Chondrocyte (in vitro differentiated cells): Measurements from ENCODE around the gene TMBIM6. TPM values are rescaled to one million over a fixed set of nuclear protein-coding genes. Genes with fewer than 3 reads are reported as not detected.

Source experiments
- DNase-seq: peaks from one replicate; pipeline ENCODE4 v3.0.0; 2021; ENCODE audit warnings: mixed read lengths, low spot score
- H3K27ac Mint-ChIP-seq: one replicate; pipeline ENCODE4 v1.8.0; 2021; ENCODE audit warnings: mild to moderate bottlenecking, moderate library complexity, mixed read lengths; ENCODE audit not compliant: unreplicated experiment
- H3K27me3 Mint-ChIP-seq: 2 replicates; pipeline ENCODE4 v1.8.0; 2021; ENCODE audit warnings: low read depth, mixed read lengths
- H3K36me3 Mint-ChIP-seq: 2 replicates; pipeline ENCODE4 v1.8.0; 2021; ENCODE audit warnings: low read depth, mixed read lengths
- H3K4me1 Mint-ChIP-seq: 2 replicates; pipeline ENCODE4 v1.8.0; 2021; ENCODE audit warnings: low read depth, mild to moderate bottlenecking, mixed read lengths
- H3K4me3 Mint-ChIP-seq: one replicate; pipeline ENCODE4 v1.8.0; 2021; ENCODE audit warnings: mild to moderate bottlenecking, moderate library complexity, mixed read lengths; ENCODE audit not compliant: unreplicated experiment
- H3K9me3 Mint-ChIP-seq: 2 replicates; pipeline ENCODE4 v1.8.0; 2021; ENCODE audit warnings: low read depth, mixed read lengths
- total RNA-seq: library from RNA; stranded (reverse); gene quantifications from 3 replicates; pipeline ENCODE4 v1.2.1, GENCODE V29; 2021
- TF ChIP-seq, protein P1 (sequence below): fragments of 200-600 bp; sonication (generic); IDR thresholded peaks from 2 replicates; pipeline ENCODE4 v1.5.0; 2021; ENCODE audit warnings: antibody characterized with exemption, mild to moderate bottlenecking, moderate library complexity

The TMBIM6 gene
- total RNA-seq, 1 donor from 2014 or later: 344 TPM

DNA sequence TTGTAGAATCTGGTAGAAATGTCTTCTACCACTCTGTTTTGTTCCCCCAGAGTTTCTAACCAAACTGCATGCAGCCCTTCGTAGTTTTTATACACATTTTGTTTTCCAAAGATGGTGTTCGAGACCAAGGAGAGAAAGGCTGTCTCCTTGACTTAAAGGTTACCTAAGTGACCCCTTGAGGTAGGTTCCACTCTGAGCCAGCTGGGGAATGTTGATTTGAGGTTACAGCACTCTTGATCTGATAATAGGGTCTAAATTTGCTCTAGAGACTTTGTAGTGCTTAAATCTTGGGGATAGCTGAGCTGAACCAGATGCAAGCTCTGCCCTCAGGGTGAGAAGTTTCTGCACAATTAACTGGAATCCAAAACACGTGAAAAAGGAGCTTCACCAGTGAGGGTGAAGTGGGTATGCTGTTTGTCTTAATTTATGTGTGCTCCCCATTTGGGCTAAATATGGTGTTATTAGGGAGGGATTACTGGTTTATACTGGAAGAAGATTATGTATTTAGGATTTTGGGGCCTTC lies 3.1 kb downstream of the TMBIM6 start:
- Mint-ChIP-seq H3K4me3 (peak overlapping the region; percentile 8), H3K9me3 (no peaks in the 10 kb centered on the region), H3K27ac (peak overlapping the region; percentile 27), H3K36me3 (no peaks in the 10 kb centered on the region), H3K27me3 (no peaks in the 10 kb centered on the region), H3K4me1 (peaks cover 58% of the 10 kb centered on the region)
- no peak for DNase-seq
- TF ChIP-seq, protein P1, sequence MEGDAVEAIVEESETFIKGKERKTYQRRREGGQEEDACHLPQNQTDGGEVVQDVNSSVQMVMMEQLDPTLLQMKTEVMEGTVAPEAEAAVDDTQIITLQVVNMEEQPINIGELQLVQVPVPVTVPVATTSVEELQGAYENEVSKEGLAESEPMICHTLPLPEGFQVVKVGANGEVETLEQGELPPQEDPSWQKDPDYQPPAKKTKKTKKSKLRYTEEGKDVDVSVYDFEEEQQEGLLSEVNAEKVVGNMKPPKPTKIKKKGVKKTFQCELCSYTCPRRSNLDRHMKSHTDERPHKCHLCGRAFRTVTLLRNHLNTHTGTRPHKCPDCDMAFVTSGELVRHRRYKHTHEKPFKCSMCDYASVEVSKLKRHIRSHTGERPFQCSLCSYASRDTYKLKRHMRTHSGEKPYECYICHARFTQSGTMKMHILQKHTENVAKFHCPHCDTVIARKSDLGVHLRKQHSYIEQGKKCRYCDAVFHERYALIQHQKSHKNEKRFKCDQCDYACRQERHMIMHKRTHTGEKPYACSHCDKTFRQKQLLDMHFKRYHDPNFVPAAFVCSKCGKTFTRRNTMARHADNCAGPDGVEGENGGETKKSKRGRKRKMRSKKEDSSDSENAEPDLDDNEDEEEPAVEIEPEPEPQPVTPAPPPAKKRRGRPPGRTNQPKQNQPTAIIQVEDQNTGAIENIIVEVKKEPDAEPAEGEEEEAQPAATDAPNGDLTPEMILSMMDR: no peak

DNA sequence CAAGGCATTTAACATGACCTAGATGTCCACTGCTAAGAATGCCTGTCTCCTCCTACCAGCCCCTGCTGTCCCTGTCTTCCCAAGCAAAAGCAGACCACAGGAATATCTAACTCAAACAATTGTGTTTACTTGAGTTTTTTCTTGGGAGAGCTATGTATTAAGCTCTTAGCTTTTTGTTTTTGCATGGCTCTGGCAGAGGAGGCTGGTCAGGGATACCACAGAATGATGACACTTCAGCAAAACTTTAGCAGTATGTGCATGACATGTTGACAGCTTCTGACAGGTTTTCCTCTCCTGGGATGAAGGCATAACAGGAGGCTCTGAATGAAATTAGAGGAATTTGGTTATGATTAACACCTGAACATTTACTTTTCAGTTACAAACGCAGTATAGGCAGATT lies 6.9 kb downstream of the TMBIM6 start:
- Mint-ChIP-seq H3K27me3 (no peaks in the 10 kb centered on the region), H3K4me1 (peaks cover 70% of the 10 kb centered on the region), H3K27ac (peak overlapping the region; percentile 83), H3K4me3 (no peak overlapping the region), H3K36me3 (peaks cover 5% of the 10 kb centered on the region), H3K9me3 (no peaks in the 10 kb centered on the region)
- no peak for DNase-seq
- TF ChIP-seq, protein P1: no peak

DNA sequence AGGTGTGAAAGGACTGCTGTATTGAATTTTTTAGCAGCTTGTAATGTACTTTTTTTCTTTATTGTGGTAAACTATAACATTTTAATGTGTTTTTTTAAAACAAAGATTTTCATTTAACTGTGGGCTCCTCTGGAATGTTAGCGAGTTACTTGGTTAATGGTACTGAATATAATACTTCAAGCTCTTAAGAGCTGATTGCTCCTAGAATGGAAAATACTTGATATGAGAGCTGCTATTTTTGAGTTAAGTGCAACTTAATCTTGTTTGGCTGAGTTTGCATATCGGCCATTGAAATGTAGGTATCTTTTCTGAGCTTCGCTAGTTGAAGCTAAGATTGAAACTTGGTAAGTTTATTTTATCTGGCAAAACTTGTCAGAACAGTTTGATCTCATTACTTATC lies 7.4 kb downstream of the TMBIM6 start:
- no peak overlapping the region for H3K4me3 Mint-ChIP-seq
- peaks cover 10% of the 10 kb centered on the region for H3K36me3 Mint-ChIP-seq
- TF ChIP-seq, protein P1: no peak
- H3K9me3 Mint-ChIP-seq: no peaks in the 10 kb centered on the region
- peaks cover 70% of the 10 kb centered on the region for H3K4me1 Mint-ChIP-seq
- DNase-seq: no peak
- H3K27me3 Mint-ChIP-seq: no peaks in the 10 kb centered on the region
- H3K27ac Mint-ChIP-seq: peak overlapping the region; percentile 83

DNA sequence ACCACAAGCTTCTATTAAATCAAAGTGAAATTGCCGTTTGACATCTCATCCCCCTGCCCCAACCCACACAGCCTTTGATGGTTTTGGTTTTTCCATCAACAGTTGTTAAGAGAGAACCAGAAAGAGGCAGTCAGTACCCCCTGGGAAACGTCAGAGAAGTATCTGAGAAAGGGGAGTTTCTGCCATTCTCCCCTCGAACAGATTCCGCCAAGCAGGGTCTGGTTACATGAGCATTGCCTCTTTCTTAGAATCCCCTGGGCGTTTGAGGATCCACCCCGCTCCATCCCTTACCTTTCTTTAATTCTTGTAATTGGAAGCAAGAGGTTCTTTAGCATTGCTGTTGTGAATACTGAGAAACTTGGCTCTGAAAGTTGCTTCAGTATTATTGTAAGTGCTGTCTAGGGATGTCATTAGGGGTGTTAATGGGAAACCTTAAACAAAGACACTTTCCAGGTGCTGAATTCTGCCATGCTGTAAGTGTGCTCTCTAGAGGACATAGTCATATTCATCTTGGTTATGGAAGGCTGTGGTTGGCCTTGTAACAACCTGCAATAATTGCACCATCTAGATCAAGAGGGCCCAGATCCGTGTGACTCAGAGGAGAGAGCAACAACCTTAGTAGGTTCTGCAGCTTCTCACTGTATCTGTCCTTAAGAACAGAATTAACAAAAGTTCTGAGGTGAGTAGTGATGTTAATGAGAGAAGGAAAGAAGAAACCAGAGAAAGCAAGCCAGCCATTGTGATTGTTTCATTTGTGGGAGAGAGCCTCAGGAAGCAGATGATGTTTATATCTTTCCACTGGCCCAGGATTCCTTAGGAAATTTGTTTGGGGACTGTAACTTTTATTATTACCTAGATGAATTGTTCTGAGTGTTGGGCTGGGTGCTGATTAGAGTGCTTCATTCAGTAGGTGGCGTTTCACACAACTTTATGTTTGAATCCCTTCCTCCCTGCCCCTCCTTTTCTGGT lies 9.0 kb downstream of the TMBIM6 start:
- H3K36me3 Mint-ChIP-seq: peaks cover 18% of the 10 kb centered on the region
- TF ChIP-seq, protein P1: peak; percentile 15
- DNase-seq: no peak
- H3K27me3 Mint-ChIP-seq: no peaks in the 10 kb centered on the region
- H3K4me1 Mint-ChIP-seq: peaks cover 60% of the 10 kb centered on the region
- H3K4me3 Mint-ChIP-seq: no peak overlapping the region
- no peaks in the 10 kb centered on the region for H3K9me3 Mint-ChIP-seq
- H3K27ac Mint-ChIP-seq: peak overlapping the region; percentile 86

DNA sequence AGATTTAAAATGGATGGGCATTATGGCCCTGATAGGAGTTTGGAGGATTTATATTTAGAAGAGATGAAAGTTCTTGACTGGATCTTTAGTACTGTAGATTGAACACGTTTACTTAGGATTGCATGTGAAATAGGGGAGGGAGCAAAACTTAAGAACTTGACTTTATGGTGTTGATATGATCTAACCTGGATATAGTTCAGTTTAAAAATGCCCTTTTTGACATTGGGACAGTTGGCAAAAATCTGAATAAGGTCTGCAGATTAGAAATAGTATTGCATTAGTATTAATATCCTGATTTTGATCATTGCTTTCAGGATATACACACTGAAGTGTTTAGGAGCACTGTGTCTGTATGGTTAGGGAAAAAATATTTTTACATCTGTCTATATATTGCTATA lies 9.6 kb downstream of the TMBIM6 start:
- Mint-ChIP-seq H3K9me3 (no peaks in the 10 kb centered on the region), H3K4me3 (no peak overlapping the region), H3K27ac (peak overlapping the region; percentile 86)

More for the DNA sequence above, 9.6 kb downstream of the TMBIM6 start:
- H3K4me1 Mint-ChIP-seq: peaks cover 60% of the 10 kb centered on the region
- no peaks in the 10 kb centered on the region for H3K27me3 Mint-ChIP-seq
- no peak for DNase-seq
- peaks cover 20% of the 10 kb centered on the region for H3K36me3 Mint-ChIP-seq
- TF ChIP-seq, protein P1: no peak
